ENCODE results near the gene ALK. TPM values are rescaled to one million over a fixed set of nuclear protein-coding genes. Genes with fewer than 3 reads are reported as not detected.

The ALK gene
- polyA plus RNA-seq, 3 donors: not detected

- Histone ChIP-seq H2AFZ (ENCODE audit: insufficient read depth, low read depth, low read length, poor library complexity, severe bottlenecking) (no peak overlapping the region), H3K27me3 (ENCODE audit: control insufficient read depth in 2 of 2, insufficient read depth in 2 of 2, low read length in 2 of 2) (peaks cover 0 to 18% of the 10 kb centered on the region in 2 donors)
- DNase-seq: no peak
Observed at GRCh38 chr2:29229640-29230039, 691.7 kb downstream of the ALK start.

GRCh38 chr2:29228947-29229346, 692.4 kb downstream of the ALK start:
- 93% methylated on average over 6 of the region's 9 CpGs for WGBS (ENCODE audit: insufficient coverage)
- intact Hi-C loops (cut with micrococcal nuclease): no loop called here
- Histone ChIP-seq H3K4me2 (replicated peaks; ENCODE audit: extremely low read depth, low read length, poor library complexity, severe bottlenecking) (no peak overlapping the region), H3K9ac (ENCODE audit: insufficient read depth, low read length, poor library complexity, severe bottlenecking) (no peak overlapping the region), H3K9me3 (replicated peaks in 1 of 2; ENCODE audit: control insufficient read depth in 1 of 2, insufficient read depth in 1 of 2, low read length in 2 of 2) (no peaks in the 10 kb centered on the region), H3K36me3 (replicated peaks in 1 of 2; ENCODE audit: control insufficient read depth in 1 of 2, insufficient read depth in 2 of 2, low read length in 2 of 2) (no peaks in the 10 kb centered on the region), H3K79me2 (ENCODE audit: insufficient read depth, low read length) (no peaks in the 10 kb centered on the region), H3K4me1 (ENCODE audit: control insufficient read depth in 1 of 2, insufficient read depth in 2 of 2, low read length in 2 of 2) (peaks cover 6 to 8% of the 10 kb centered on the region in 2 donors), H3K4me3 (replicated peaks in 1 of 3; ENCODE audit: low read depth in 2 of 3, low read length in 3 of 3) (no peak overlapping the region), H2AFZ (ENCODE audit: insufficient read depth, low read depth, low read length, poor library complexity, severe bottlenecking) (no peak overlapping the region), H3K27me3 (ENCODE audit: control insufficient read depth in 2 of 2, insufficient read depth in 2 of 2, low read length in 2 of 2) (peaks cover 0 to 18% of the 10 kb centered on the region in 2 donors), H3K27ac (ENCODE audit: low read depth in 1 of 2, low read length in 2 of 2) (no peak overlapping the region), H4K20me1 (ENCODE audit: insufficient read depth, low read length) (no peaks in the 10 kb centered on the region)
- peaks cover 14 to 29% (median 25%) of the 10 kb centered on the region in 3 donors for H3K27me3 Mint-ChIP-seq (ENCODE audit: low read depth in 3 of 3)
- no peaks in the 10 kb centered on the region for H3K36me3 Mint-ChIP-seq
- H3K4me3 Mint-ChIP-seq: no peak overlapping the region
- no peak overlapping the region for H3K27ac Mint-ChIP-seq
- DNase-seq: no peak
- TF ChIP-seq, protein P1, sequence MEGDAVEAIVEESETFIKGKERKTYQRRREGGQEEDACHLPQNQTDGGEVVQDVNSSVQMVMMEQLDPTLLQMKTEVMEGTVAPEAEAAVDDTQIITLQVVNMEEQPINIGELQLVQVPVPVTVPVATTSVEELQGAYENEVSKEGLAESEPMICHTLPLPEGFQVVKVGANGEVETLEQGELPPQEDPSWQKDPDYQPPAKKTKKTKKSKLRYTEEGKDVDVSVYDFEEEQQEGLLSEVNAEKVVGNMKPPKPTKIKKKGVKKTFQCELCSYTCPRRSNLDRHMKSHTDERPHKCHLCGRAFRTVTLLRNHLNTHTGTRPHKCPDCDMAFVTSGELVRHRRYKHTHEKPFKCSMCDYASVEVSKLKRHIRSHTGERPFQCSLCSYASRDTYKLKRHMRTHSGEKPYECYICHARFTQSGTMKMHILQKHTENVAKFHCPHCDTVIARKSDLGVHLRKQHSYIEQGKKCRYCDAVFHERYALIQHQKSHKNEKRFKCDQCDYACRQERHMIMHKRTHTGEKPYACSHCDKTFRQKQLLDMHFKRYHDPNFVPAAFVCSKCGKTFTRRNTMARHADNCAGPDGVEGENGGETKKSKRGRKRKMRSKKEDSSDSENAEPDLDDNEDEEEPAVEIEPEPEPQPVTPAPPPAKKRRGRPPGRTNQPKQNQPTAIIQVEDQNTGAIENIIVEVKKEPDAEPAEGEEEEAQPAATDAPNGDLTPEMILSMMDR (IDR thresholded peaks at IDR 0.05): no peak
- H3K4me1 Mint-ChIP-seq: peaks cover 6% of the 10 kb centered on the region
- no peaks in the 10 kb centered on the region for H3K9me3 Mint-ChIP-seq

More at GRCh38 chr2:29229640-29230039, 691.7 kb downstream of the ALK start:
- H3K79me2 ChIP-seq (ENCODE audit: insufficient read depth, low read length): no peaks in the 10 kb centered on the region
- H3K4me2 ChIP-seq (replicated peaks; ENCODE audit: extremely low read depth, low read length, poor library complexity, severe bottlenecking): no peak overlapping the region
- H3K36me3 Mint-ChIP-seq: no peaks in the 10 kb centered on the region
- no peaks in the 10 kb centered on the region for H3K9me3 ChIP-seq (replicated peaks in 1 of 2; ENCODE audit: control insufficient read depth in 1 of 2, insufficient read depth in 1 of 2, low read length in 2 of 2)
- no peaks in the 10 kb centered on the region for H3K36me3 ChIP-seq (replicated peaks in 1 of 2; ENCODE audit: control insufficient read depth in 1 of 2, insufficient read depth in 2 of 2, low read length in 2 of 2)
- H3K27ac Mint-ChIP-seq: no peak overlapping the region
- intact Hi-C loops (cut with micrococcal nuclease): no loop called here
- H3K4me3 Mint-ChIP-seq: no peak overlapping the region
- WGBS (ENCODE audit: insufficient coverage): 86% methylated on average over 9 of the region's 9 CpGs
- no peak overlapping the region for H3K4me3 ChIP-seq (replicated peaks in 1 of 3; ENCODE audit: low read depth in 2 of 3, low read length in 3 of 3)
- no peak overlapping the region for H3K9ac ChIP-seq (ENCODE audit: insufficient read depth, low read length, poor library complexity, severe bottlenecking)
- H3K4me1 Mint-ChIP-seq: no peaks in the 10 kb centered on the region
- H4K20me1 ChIP-seq (ENCODE audit: insufficient read depth, low read length): no peaks in the 10 kb centered on the region
- TF ChIP-seq, protein P1 (IDR thresholded peaks at IDR 0.05): no peak
- peaks cover 0 to 2% of the 10 kb centered on the region in 2 donors for H3K4me1 ChIP-seq (ENCODE audit: control insufficient read depth in 1 of 2, insufficient read depth in 2 of 2, low read length in 2 of 2)
- peaks cover 15 to 28% (median 25%) of the 10 kb centered on the region in 3 donors for H3K27me3 Mint-ChIP-seq (ENCODE audit: low read depth in 3 of 3)
- H3K9me3 Mint-ChIP-seq: no peaks in the 10 kb centered on the region
- H3K27ac ChIP-seq (ENCODE audit: low read depth in 1 of 2, low read length in 2 of 2): no peak overlapping the region

Measured in CD14-positive monocyte (primary cell).